Measurements from ENCODE around the gene TAPT1.
"Not testable (repeated sequence)": the region's sequence is repeated elsewhere in the genome, so short reads cannot be mapped to it uniquely, and the experiment has no call there.

TAPT1 gene

GRCh38 chr4:16168710-16169388 lies 57.4 kb downstream of the TAPT1 start:
- DNase-seq, result no peak

- no peak for DNase-seq
Measured at GRCh38 chr4:16168144-16168543, 58.1 kb downstream of the TAPT1 start.

- no peak for DNase-seq
Measured at GRCh38 chr4:16165931-16166330, 60.3 kb downstream of the TAPT1 start.

GRCh38 chr4:16162891-16163290 lies 63.4 kb downstream of the TAPT1 start:
- DNase-seq, result no peak

GRCh38 chr4:16161851-16162408 lies 64.3 kb downstream of the TAPT1 start:
- no peak for DNase-seq

GRCh38 chr4:16160457-16160856 lies 65.8 kb downstream of the TAPT1 start:
- DNase-seq, result no peak

- no peak for DNase-seq
Measured at GRCh38 chr4:16159286-16159685, 67.0 kb downstream of the TAPT1 start.

- DNase-seq, result no peak
Measured at GRCh38 chr4:16158504-16158852, 67.8 kb downstream of the TAPT1 start.

- no peak for DNase-seq
Measured at GRCh38 chr4:16157609-16158503, 68.4 kb downstream of the TAPT1 start.

GRCh38 chr4:16155528-16156169 lies 70.6 kb downstream of the TAPT1 start:
- DNase-seq, result no peak

GRCh38 chr4:16154451-16154850 lies 71.8 kb downstream of the TAPT1 start:
- no peak for DNase-seq

- DNase-seq, result no peak
Measured at GRCh38 chr4:16150716-16151115, 75.6 kb downstream of the TAPT1 start.

GRCh38 chr4:16144913-16145312 lies 81.4 kb downstream of the TAPT1 start:
- DNase-seq, result not testable (repeated sequence)

GRCh38 chr4:16142598-16143310 lies 83.5 kb downstream of the TAPT1 start:
- DNase-seq, result no peak

- DNase-seq, result no peak
Measured at GRCh38 chr4:16140879-16141249, 85.4 kb downstream of the TAPT1 start.

- no peak for DNase-seq
Measured at GRCh38 chr4:16140231-16140878, 85.9 kb downstream of the TAPT1 start.

GRCh38 chr4:16139066-16139945 lies 87.0 kb downstream of the TAPT1 start:
- no peak for DNase-seq

- DNase-seq, result no peak
Measured at GRCh38 chr4:16136827-16137226, 89.4 kb downstream of the TAPT1 start.

GRCh38 chr4:16136311-16136710 lies 90.0 kb downstream of the TAPT1 start:
- DNase-seq, result no peak

GRCh38 chr4:16133406-16133805 lies 92.9 kb downstream of the TAPT1 start:
- no peak for DNase-seq

- DNase-seq, result no peak
Measured at GRCh38 chr4:16131293-16131692, 95.0 kb downstream of the TAPT1 start.
